ENCODE results near the gene EFCAB9.
"Not testable (repeated sequence)": the region's sequence is repeated elsewhere in the genome, so short reads cannot be mapped to it uniquely, and the experiment has no call there.

DNA sequence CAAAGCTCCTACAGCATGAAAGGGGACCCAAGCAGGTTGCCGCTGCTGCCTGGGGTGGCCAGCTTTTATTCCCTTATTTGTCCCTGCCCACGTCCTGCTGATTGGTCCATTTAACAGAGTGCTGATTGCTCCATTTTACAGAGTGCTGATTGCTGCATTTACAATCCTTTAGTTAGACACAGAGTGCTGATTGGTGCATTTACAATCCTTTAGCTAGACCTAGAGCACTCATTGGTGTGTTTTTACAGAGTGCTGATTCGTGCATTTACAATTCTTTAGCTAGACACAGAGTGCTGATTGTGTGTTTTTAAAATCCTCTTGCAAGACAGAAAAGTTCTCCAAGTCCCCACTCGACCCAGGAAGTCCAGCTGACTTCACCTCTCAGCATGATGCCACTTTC lies 3.8 kb downstream of the EFCAB9 start:
- TF ChIP-seq CTCF, EZH2, EZH2phosphoT487 (IDR thresholded peaks at IDR 0.05): not testable (repeated sequence)

All from neural progenitor cell (in vitro differentiated cells).